DOHH2 (cell line): ENCODE measurements around the gene DNAJC18.

Experiments used
- H3F3A ChIP-seq: fragments of 200-600 bp; sonication (generic), shearing (Covaris generic); 2 replicates; pipeline ENCODE4 v1.6.0; 2016; ENCODE audit warnings: antibody characterized with exemption, mild to moderate bottlenecking; ENCODE audit not compliant: control insufficient read depth, insufficient read depth
- H3K27ac ChIP-seq: fragments of 200-600 bp; sonication (generic); 2 replicates; pipeline ENCODE4 v1.5.1; 2014; ENCODE audit warnings: low read depth, mild to moderate bottlenecking, low read length, moderate library complexity
- H3K27me3 ChIP-seq: fragments of 200-600 bp; sonication (generic); 2 replicates; pipeline ENCODE4 v1.6.1; 2014; ENCODE audit warnings: mild to moderate bottlenecking, low read length, mixed read lengths; ENCODE audit not compliant: control insufficient read depth
- H3K36me3 ChIP-seq: fragments of 200-600 bp; sonication (generic); 2 replicates; pipeline ENCODE4 v1.6.1; 2014; ENCODE audit warnings: mild to moderate bottlenecking, low read length, moderate library complexity, mixed read lengths; ENCODE audit not compliant: control insufficient read depth
- H3K4me1 ChIP-seq: fragments of 200-600 bp; sonication (generic); 2 replicates; pipeline ENCODE4 v1.6.1; 2014; ENCODE audit warnings: mild to moderate bottlenecking, low read length, mixed read lengths; ENCODE audit not compliant: control insufficient read depth
- H3K4me2 ChIP-seq: fragments of 200-600 bp; sonication (generic); 2 replicates; pipeline ENCODE4 v1.6.0; 2014; ENCODE audit warnings: mild to moderate bottlenecking, low read length, moderate library complexity
- H3K4me3 ChIP-seq: fragments of 200-600 bp; sonication (generic); 2 replicates; pipeline ENCODE4 v1.5.1; 2014; ENCODE audit warnings: mild to moderate bottlenecking, low read length, mixed read lengths
- H3K79me2 ChIP-seq: fragments of 200-600 bp; sonication (generic); 2 replicates; pipeline ENCODE4 v1.6.1; 2014; ENCODE audit warnings: mild to moderate bottlenecking, low read length, mixed read lengths; ENCODE audit not compliant: control insufficient read depth
- H3K9me2 ChIP-seq: fragments of 200-600 bp; sonication (generic); replicated peaks from 2 replicates; pipeline ENCODE4 v1.6.1; 2014; ENCODE audit warnings: mild to moderate bottlenecking, low read length, mixed read lengths; ENCODE audit not compliant: control insufficient read depth
- H3K9me3 ChIP-seq: fragments of 200-600 bp; sonication (generic); 2 replicates; pipeline ENCODE4 v1.6.1; 2014; ENCODE audit warnings: antibody characterized with exemption, low read length, mixed read lengths; ENCODE audit not compliant: control insufficient read depth, insufficient read depth
- H4K20me1 ChIP-seq: fragments of 200-600 bp; sonication (generic); 2 replicates; pipeline ENCODE4 v1.6.0; 2014; ENCODE audit warnings: low read depth, mild to moderate bottlenecking, antibody characterized with exemption, low read length, moderate library complexity; ENCODE audit not compliant: control insufficient read depth, insufficient read depth
- CTCF ChIP-seq: fragments of 200-600 bp; sonication (generic); IDR thresholded peaks from one replicate; pipeline ENCODE4 v1.5.1; 2014; ENCODE audit warnings: antibody characterized with exemption, mild to moderate bottlenecking, low read depth, low read length; ENCODE audit not compliant: poor library complexity, severe bottlenecking
- EZH2phosphoT487 ChIP-seq: fragments of 200-600 bp; sonication (generic); IDR thresholded peaks from 2 replicates; pipeline ENCODE4 v1.6.1; 2017; ENCODE audit warnings: borderline replicate concordance, mild to moderate bottlenecking, antibody characterized with exemption, low read length, moderate library complexity, mixed read lengths

The DNAJC18 gene

GRCh38 chr5:139382807-139383206, 56.5 kb downstream of the DNAJC18 start:
- H3K4me1 ChIP-seq: peaks cover 60% of the 10 kb centered on the region
- H4K20me1 ChIP-seq: no peaks in the 10 kb centered on the region; the same call in 1 of the 2 replicates
- no peaks in the 10 kb centered on the region for H3K9me3 ChIP-seq
- peak overlapping the region; percentile 29; the same call in 1 of the 2 replicates for H3K4me2 ChIP-seq
- peaks cover 18% of the 10 kb centered on the region for H3K79me2 ChIP-seq
- peaks cover 31% of the 10 kb centered on the region for H3K36me3 ChIP-seq
- H3F3A ChIP-seq: peaks cover 45% of the 10 kb centered on the region
- no peaks in the 10 kb centered on the region for H3K27me3 ChIP-seq
- peak overlapping the region; percentile 17; the same call in 1 of the 2 replicates for H3K27ac ChIP-seq
- no peak overlapping the region for H3K4me3 ChIP-seq
- TF ChIP-seq EZH2phosphoT487: no peak
- no peak for TF ChIP-seq CTCF
- H3K9me2 ChIP-seq: no peaks in the 10 kb centered on the region

- peak overlapping the region; percentile 17; the same call in 1 of the 2 replicates for H3K27ac ChIP-seq
- H3K9me3 ChIP-seq: no peaks in the 10 kb centered on the region
- no peak overlapping the region for H3K4me3 ChIP-seq
- peaks cover 11% of the 10 kb centered on the region for H3K79me2 ChIP-seq
- H3K4me2 ChIP-seq: peak overlapping the region; percentile 29
- H3K36me3 ChIP-seq: peaks cover 24% of the 10 kb centered on the region
- H3K9me2 ChIP-seq: no peaks in the 10 kb centered on the region
- H4K20me1 ChIP-seq: no peaks in the 10 kb centered on the region; the same call in 1 of the 2 replicates
- TF ChIP-seq CTCF (no peak), EZH2phosphoT487 (no peak)
- peaks cover 53% of the 10 kb centered on the region for H3K4me1 ChIP-seq
- H3F3A ChIP-seq: peaks cover 42% of the 10 kb centered on the region
- no peaks in the 10 kb centered on the region for H3K27me3 ChIP-seq
These were observed 57.2 kb downstream of the DNAJC18 start for GRCh38 chr5:139381837-139382761.

- H3K9me2 ChIP-seq: no peaks in the 10 kb centered on the region
These were observed 59.5 kb downstream of the DNAJC18 start for GRCh38 chr5:139379626-139380449.

More at GRCh38 chr5:139379626-139380449, 59.5 kb downstream of the DNAJC18 start:
- H3K27me3 ChIP-seq: no peaks in the 10 kb centered on the region
- H3K4me2 ChIP-seq: no peak overlapping the region
- no peak overlapping the region for H3K27ac ChIP-seq
- no peaks in the 10 kb centered on the region for H3K9me3 ChIP-seq
- TF ChIP-seq CTCF (no peak), EZH2phosphoT487 (no peak)
- no peaks in the 10 kb centered on the region for H3K79me2 ChIP-seq
- no peak overlapping the region for H3K4me3 ChIP-seq
- H3F3A ChIP-seq: peaks cover 20% of the 10 kb centered on the region
- peaks cover 3% of the 10 kb centered on the region; the same call in 1 of the 2 replicates for H3K36me3 ChIP-seq
- H3K4me1 ChIP-seq: peaks cover 30% of the 10 kb centered on the region
- H4K20me1 ChIP-seq: no peaks in the 10 kb centered on the region
